Upper lobe of left lung (tissue), 6 donors: Measurements from ENCODE around the gene RNF44. TPM values are rescaled to one million over a fixed set of nuclear protein-coding genes. Genes with fewer than 3 reads are reported as not detected.

Experiments
- ATAC-seq, 2 donors: fragments of 200-7000 bp; cut with Tn5 transposase; one replicate each; pipeline ENCODE4 v1.9.1; 2022; ENCODE audit warnings: mild to moderate bottlenecking in 2 of 2, moderate library complexity in 2 of 2; ENCODE audit not compliant: low FRiP score in 2 of 2
- DNase-seq, 2 donors: peaks; one replicate each; pipeline ENCODE4 v3.0.0-alpha.2; 2019 to 2020
- H3K27ac ChIP-seq, 4 donors: fragments of 200-600 bp; sonication (generic); one replicate each; pipeline ENCODE4 v1.5.1; 2016 to 2019
- H3K27me3 ChIP-seq, 4 donors: fragments of 200-600 bp; sonication (generic); one replicate each; pipeline ENCODE4 v1.5.1; 2017 to 2019
- H3K36me3 ChIP-seq, 4 donors: fragments of 200-600 bp; sonication (generic); one replicate each; pipeline ENCODE4 v1.5.1; 2016 to 2019
- H3K4me1 ChIP-seq, 4 donors: fragments of 200-600 bp; sonication (generic); one replicate each; pipeline ENCODE4 v1.5.1; 2018 to 2019
- H3K4me3 ChIP-seq, 4 donors: fragments of 200-600 bp; sonication (generic); one replicate each; pipeline ENCODE4 v1.5.1; 2017 to 2019; ENCODE audit warnings: mild to moderate bottlenecking in 2 of 4, moderate library complexity in 1 of 4
- H3K9me3 ChIP-seq, 4 donors: fragments of 200-600 bp; sonication (generic); one replicate each; pipeline ENCODE4 v1.5.1; 2018 to 2019
- EP300 ChIP-seq, 4 donors: sonication (generic); formaldehyde crosslinking; IDR thresholded peaks; one replicate each; pipeline ENCODE4 v1.5.1; 2017; ENCODE audit warnings: antibody characterized with exemption in 4 of 4, control low read depth in 2 of 4
- POLR2A ChIP-seq, 4 donors: fragments of 450-650 bp; IDR thresholded peaks; one replicate each; pipeline ENCODE4 v1.5.1; 2016 to 2017; ENCODE audit warnings: antibody characterized with exemption in 4 of 4, mild to moderate bottlenecking in 2 of 4
- POLR2AphosphoS5 ChIP-seq, 2 donors: sonication (generic); formaldehyde crosslinking; IDR thresholded peaks; one replicate each; pipeline ENCODE4 v1.5.1; 2017; ENCODE audit warnings: antibody characterized with exemption in 2 of 2
- WGBS, 2 donors: methylation state at CpG; one replicate each; pipeline ENCODE4 v1.1.5; 2017 to 2018; 5-methylcytosine and 5-hydroxymethylcytosine counted together
- total RNA-seq, 6 donors: library from RNA; depleted of rRNA in 4 of 6; stranded (reverse); fragments of >200 nt in 4 of 6; gene quantifications; one replicate each; pipeline versions ENCODE4 v1.1.0 to v1.2.1, GENCODE V29; 2016 to 2021
- TF ChIP-seq, protein P1 (sequence below), 6 experiments: fragments of 450-650 bp in 4 of 6; fragments of 200-600 bp in 2 of 6; sonication (generic) in 2 of 6; IDR thresholded peaks; one replicate each; pipeline ENCODE4 v1.5.1; 2016 to 2019; ENCODE audit warnings: antibody characterized with exemption in 6 of 6
- donor health status: DM: no; HTN: no; CAD: no; lungs with moderate emphysema.
- donor health status: DM: no; HTN: yes; CAD: no; lungs with severe emphysema.

The RNF44 gene
- total RNA-seq, 6 donors from 2014 or later: 13.4 to 76.5 (median 51.7) TPM

DNA sequence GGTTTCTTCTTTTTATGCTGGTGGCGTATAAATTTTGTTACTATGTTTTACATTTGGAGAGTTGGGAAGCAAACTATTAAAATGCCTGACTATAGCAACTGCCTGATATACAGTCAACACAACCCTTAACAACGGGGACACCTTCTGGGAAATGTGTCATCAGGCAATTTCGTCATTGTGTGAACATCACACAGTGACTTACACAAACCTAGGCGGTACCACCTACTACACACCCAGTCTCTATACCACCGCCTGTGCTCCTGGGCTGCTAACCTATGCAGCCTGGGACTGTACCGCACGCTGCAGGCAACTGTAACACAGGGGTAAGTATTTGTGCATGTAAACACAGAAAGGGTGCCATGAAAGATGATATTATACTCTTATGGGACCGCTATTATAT lies 10.6 kb upstream of the RNF44 start:
- H3K27me3 ChIP-seq: no peaks in the 10 kb centered on the region
- ATAC-seq: no peak
- no peak overlapping the region for H3K4me3 ChIP-seq
- peak overlapping the region in 1 of 4 donors; percentile 52 for H3K27ac ChIP-seq
- WGBS, 2 donors: 74 to 75% methylated on average over 8 of the region's 8 CpGs
- no peak for DNase-seq
- TF ChIP-seq POLR2AphosphoS5 (IDR thresholded peaks at IDR 0.05): peak in 1 of 2 donors; percentile 27
- no peak for TF ChIP-seq EP300 (IDR thresholded peaks at IDR 0.05)
- TF ChIP-seq POLR2A (IDR thresholded peaks at IDR 0.05): no peak
- TF ChIP-seq, protein P1, sequence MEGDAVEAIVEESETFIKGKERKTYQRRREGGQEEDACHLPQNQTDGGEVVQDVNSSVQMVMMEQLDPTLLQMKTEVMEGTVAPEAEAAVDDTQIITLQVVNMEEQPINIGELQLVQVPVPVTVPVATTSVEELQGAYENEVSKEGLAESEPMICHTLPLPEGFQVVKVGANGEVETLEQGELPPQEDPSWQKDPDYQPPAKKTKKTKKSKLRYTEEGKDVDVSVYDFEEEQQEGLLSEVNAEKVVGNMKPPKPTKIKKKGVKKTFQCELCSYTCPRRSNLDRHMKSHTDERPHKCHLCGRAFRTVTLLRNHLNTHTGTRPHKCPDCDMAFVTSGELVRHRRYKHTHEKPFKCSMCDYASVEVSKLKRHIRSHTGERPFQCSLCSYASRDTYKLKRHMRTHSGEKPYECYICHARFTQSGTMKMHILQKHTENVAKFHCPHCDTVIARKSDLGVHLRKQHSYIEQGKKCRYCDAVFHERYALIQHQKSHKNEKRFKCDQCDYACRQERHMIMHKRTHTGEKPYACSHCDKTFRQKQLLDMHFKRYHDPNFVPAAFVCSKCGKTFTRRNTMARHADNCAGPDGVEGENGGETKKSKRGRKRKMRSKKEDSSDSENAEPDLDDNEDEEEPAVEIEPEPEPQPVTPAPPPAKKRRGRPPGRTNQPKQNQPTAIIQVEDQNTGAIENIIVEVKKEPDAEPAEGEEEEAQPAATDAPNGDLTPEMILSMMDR (IDR thresholded peaks at IDR 0.05): no peak
- H3K36me3 ChIP-seq: no peaks in the 10 kb centered on the region
- H3K9me3 ChIP-seq: no peaks in the 10 kb centered on the region
- peaks cover 0 to 14% (median 7%) of the 10 kb centered on the region in 4 donors for H3K4me1 ChIP-seq

DNA sequence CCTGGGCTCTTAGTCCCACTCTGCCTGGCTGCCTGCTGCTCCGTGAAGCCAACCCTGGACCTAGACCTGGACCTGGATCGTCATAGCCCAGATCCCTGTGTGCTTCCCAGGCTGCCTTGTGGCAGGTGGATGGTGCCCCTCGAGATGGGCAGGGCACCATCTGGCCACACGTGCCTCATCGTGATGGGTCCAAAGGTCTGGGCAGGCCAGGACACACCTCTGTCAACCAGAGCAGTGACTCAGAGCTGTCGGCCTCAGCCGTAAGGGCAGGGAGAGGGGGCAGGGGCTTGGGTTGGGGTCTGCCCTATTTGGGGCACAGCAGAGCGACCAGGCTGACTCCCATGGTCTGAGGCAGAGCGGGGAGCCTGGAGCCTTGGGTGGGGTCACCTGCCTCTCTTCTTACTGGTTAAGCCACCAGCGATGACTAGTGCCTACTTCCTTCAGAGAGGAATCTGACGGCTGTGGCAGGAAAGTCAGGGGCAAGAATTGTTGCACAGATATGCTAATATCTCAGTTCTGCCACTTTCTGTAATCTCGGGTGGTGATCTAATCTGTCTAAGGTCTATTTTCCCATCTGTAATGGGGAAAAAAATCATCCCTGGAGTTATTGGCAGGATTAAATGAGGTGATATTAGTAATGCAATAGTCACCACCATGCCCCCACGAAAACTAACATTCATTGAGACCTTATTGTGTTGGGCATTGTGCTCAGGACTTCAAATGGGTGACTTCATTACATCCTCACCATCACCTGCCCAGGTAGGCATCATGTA lies 8.7 kb upstream of the RNF44 start:
- TF ChIP-seq, protein P1 (IDR thresholded peaks at IDR 0.05): no peak
- TF ChIP-seq EP300 (IDR thresholded peaks at IDR 0.05) (no peak), POLR2A (IDR thresholded peaks at IDR 0.05) (no peak), POLR2AphosphoS5 (IDR thresholded peaks at IDR 0.05) (no peak)
- DNase-seq (no peak), ATAC-seq (no peak)
- Histone ChIP-seq H3K27me3 (no peaks in the 10 kb centered on the region), H3K4me1 (peaks cover 14 to 32% (median 25%) of the 10 kb centered on the region in 4 donors), H3K4me3 (no peak overlapping the region), H3K36me3 (no peaks in the 10 kb centered on the region), H3K27ac (no peak overlapping the region), H3K9me3 (no peaks in the 10 kb centered on the region)
- WGBS, 2 donors: 81 to 83% methylated on average over 10 to 13 of the region's 13 CpGs

DNA sequence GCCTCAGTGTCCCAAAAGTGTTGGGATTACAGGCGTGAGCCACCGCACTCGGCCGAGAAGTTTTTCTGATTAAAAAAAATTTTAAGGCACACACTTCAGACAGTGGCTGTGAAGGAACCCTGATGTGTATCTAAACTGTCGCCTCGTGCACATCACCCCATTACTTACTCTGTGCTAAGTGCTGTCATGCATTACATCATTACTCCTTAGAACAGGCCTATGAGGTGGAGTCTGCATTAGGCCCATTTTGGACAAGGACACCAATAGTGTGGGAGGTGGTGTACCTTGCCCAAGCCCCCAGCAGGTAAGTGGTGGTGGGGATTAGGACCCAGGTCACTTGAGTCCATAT lies 8.2 kb upstream of the RNF44 start:
- Histone ChIP-seq H3K9me3 (no peaks in the 10 kb centered on the region), H3K27me3 (no peaks in the 10 kb centered on the region), H3K4me1 (peaks cover 17 to 38% (median 30%) of the 10 kb centered on the region in 4 donors), H3K27ac (no peak overlapping the region), H3K4me3 (no peak overlapping the region), H3K36me3 (no peaks in the 10 kb centered on the region)
- ATAC-seq: no peak
- TF ChIP-seq POLR2A (IDR thresholded peaks at IDR 0.05) (no peak), EP300 (IDR thresholded peaks at IDR 0.05) (no peak), POLR2AphosphoS5 (IDR thresholded peaks at IDR 0.05) (no peak)
- TF ChIP-seq, protein P1 (IDR thresholded peaks at IDR 0.05): no peak
- WGBS, 2 donors: 96 to 99% methylated on average over 6 of the region's 6 CpGs
- DNase-seq: no peak

DNA sequence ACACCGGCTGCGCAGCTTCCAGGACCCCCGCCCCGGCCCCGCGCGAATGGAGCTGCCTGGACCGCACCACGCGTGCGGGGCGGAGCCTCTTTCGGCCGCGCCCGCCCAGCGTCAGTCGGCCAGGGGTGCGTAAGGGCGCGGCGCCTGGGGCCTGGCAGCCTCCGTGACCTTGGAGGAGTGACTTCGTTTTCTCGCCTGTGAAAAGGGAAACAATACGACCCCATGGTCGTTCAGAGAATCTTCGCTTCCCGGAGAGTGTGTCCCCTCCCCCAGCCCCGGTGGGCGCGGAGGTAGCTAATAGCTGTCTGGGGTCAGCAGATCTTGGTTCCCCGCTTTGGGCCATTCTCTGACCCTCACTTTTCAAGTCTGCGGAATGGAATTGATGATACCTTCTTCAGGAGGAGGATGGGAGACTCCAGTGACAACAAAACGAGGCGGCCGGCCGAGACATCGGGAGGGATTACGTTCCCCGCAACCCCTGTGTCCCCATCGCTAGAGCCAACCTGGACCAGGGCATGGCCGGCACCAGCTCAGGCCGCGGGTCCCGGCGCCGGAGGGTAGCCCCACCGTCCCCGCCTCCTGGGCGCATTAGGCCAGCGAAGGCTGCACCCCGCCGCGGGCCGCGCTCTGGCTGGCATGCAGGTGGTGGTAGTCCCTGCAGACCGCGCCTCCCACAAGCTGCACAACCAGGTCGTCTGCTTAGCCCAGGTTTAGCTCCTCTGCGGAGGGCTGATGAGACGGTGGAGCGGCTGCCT lies 6.4 kb upstream of the RNF44 start:
- H3K4me3 ChIP-seq: peak overlapping the region; percentile 65 to 73 (median 72)
- DNase-seq (peak; percentile 72 to 96), ATAC-seq (peak; percentile 85 to 91)
- H3K27me3 ChIP-seq: no peaks in the 10 kb centered on the region
- no peaks in the 10 kb centered on the region for H3K36me3 ChIP-seq
- no peaks in the 10 kb centered on the region for H3K9me3 ChIP-seq
- H3K27ac ChIP-seq: peak overlapping the region; percentile 71 to 92 (median 86)
- WGBS, 2 donors: 0 to 3% methylated on average over 2 to 34 of the region's 63 CpGs
- peak in 3 of 4 donors; percentile 34 to 69 (median 40) for TF ChIP-seq POLR2A (IDR thresholded peaks at IDR 0.05)
- peak; percentile 32 to 54 for TF ChIP-seq POLR2AphosphoS5 (IDR thresholded peaks at IDR 0.05)
- no peak for TF ChIP-seq EP300 (IDR thresholded peaks at IDR 0.05)
- peaks cover 17 to 55% (median 38%) of the 10 kb centered on the region in 4 donors for H3K4me1 ChIP-seq
